BJ (cell line): Measurements from ENCODE around the gene ACSF2. TPM values are rescaled to one million over a fixed set of nuclear protein-coding genes. Genes with fewer than 3 reads are reported as not detected.
A peak's percentile ranks its signal among the peaks of the same experiment; 100 is the strongest.

Experiments
- CTCF ChIA-PET: fragments of 350-600 bp; formaldehyde crosslinking; extraction: SDS; loops from one replicate; lab custom pipeline; 2021; ENCODE audit warnings: antibody characterized with exemption, inconsistent platforms; lab: Yijun Ruan, JAX
- POLR2A ChIA-PET: fragments of 300-600 bp; sonication (Branson Sonifier 250); formaldehyde crosslinking; extraction: SDS; loops from one replicate; lab custom pipeline; 2021; ENCODE audit warnings: antibody characterized with exemption; lab: Charles Lee
- DNase-seq: peaks from one replicate; pipeline ENCODE4 v3.0.0-alpha.2; 2011; ENCODE audit warnings: low read depth
- H3K27me3 ChIP-seq: 2 replicates; pipeline ENCODE4 v1.6.0; 2011; ENCODE audit warnings: low read length; ENCODE audit not compliant: control insufficient read depth, insufficient read depth
- H3K36me3 ChIP-seq: 2 replicates; pipeline ENCODE4 v1.5.1; 2011; ENCODE audit warnings: low read length; ENCODE audit not compliant: control insufficient read depth, insufficient read depth
- H3K4me3 ChIP-seq: 2 replicates; pipeline ENCODE4 v1.5.1; 2011; ENCODE audit warnings: low read depth, mild to moderate bottlenecking, control low read depth, low read length
- CTCF ChIP-seq: IDR thresholded peaks from 2 replicates; pipeline ENCODE4 v1.5.1; 2011; ENCODE audit warnings: low read depth, mild to moderate bottlenecking, control low read depth, inconsistent platforms, low read length, moderate library complexity; ENCODE audit not compliant: insufficient read depth
- polyA plus RNA-seq: library from polyadenylated mRNA; depleted of rRNA; stranded (reverse); fragments of >200 nt; gene quantifications from 2 replicates; pipeline ENCODE4 v1.2.3, GENCODE V29; 2011

Gene ACSF2
- polyA plus RNA-seq, 1 experiment, result 25.4 TPM

DNA sequence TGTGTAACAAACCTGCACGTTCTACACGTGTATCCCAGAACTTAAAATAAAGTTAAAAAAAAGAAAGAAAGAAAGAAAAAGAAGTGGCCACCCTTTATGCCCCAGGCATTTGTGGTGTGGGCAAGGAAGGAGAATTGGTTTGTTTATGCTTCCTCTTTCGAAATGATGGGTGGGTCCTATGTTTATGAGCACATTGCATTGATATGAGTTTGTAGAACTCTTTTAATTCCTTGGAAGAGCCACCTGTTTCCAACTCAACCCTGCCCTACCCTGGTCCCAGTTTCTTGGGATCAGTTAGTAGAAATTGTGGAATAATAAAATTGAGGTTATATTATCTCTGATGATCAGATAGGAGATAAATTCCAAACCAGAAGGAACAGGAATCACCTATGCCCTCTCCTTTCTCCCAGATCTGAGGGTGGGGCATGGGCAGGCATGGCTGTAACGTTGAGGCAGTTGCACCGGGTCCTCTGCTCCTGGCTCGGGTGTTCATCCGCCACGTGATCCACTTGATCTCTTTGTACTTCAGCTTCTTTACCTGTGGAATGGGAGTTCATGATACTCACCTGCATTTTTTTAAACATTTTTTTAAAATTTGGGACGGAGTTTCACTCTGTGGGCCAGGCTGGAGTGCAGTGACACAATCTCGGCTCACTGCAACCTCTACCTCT is 26.7 kb downstream of the ACSF2 start:
- POLR2A ChIA-PET, result no interaction called here
- Histone ChIP-seq H3K27me3 (no peaks in the 10 kb centered on the region), H3K4me3 (no peak overlapping the region), H3K36me3 (no peaks in the 10 kb centered on the region)
- CTCF ChIA-PET, result interaction anchor here (0.7 to 1.3 kb wide), 2 partner anchors 11 to 23 kb away, joined by 3 read pairs; no protein-coding TSS in a partner anchor
- DNase-seq, result peak; percentile 26
- no peak for TF ChIP-seq CTCF

GRCh38 chr17:50453901-50454300 is 27.9 kb downstream of the ACSF2 start:
- CTCF ChIA-PET, result interaction anchor here (0.7 to 1.3 kb wide), 4 partner anchors 14 to 25 kb away, joined by 3 to 4 read pairs (median 4); partner anchors contain the start of gene RSAD1
- no peak for TF ChIP-seq CTCF
- DNase-seq, result no peak
- H3K4me3 ChIP-seq, result no peak overlapping the region
- POLR2A ChIA-PET, result no interaction called here
- H3K36me3 ChIP-seq, result no peaks in the 10 kb centered on the region
- H3K27me3 ChIP-seq, result no peaks in the 10 kb centered on the region

DNA sequence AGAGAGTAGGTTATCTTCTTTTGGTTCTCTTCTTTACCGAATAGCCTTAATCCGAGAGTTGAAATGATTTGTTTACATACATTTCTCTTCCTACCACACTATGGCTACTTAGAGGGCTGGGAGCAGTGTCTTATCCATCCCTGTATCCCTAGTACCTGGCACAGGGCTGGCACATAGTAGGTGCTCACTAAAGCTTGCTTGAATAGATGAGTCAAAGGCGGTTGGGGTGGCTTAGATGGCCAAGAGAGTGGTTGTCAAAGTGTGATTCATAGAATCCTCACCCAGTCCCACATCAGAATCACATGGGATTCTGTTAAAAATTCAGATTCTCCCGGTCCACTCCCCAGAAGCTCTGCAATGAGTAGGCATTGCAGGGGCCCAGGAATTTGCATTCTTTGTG is 31.6 kb downstream of the ACSF2 start:
- H3K4me3 ChIP-seq, result no peak overlapping the region
- TF ChIP-seq CTCF, result no peak
- POLR2A ChIA-PET, result no interaction called here
- DNase-seq, result no peak
- CTCF ChIA-PET, result interaction anchor here (0.8 to 1.3 kb wide), 4 partner anchors 10 to 24 kb away, joined by 3 to 5 read pairs (median 4); no protein-coding TSS in a partner anchor
- H3K27me3 ChIP-seq, result no peaks in the 10 kb centered on the region
- H3K36me3 ChIP-seq, result no peaks in the 10 kb centered on the region; the same call in none of the 2 replicates

- ChIA-PET CTCF (interaction anchor here (0.9 to 1.2 kb wide), 2 partner anchors 21 to 23 kb away, joined by 3 to 5 read pairs; no protein-coding TSS in a partner anchor), POLR2A (interaction anchor here (0.6 kb wide), 1 partner anchor 13 kb away, joined by 4 read pairs; no protein-coding TSS in a partner anchor)
- H3K27me3 ChIP-seq, result no peaks in the 10 kb centered on the region
- H3K4me3 ChIP-seq, result no peak overlapping the region
- TF ChIP-seq CTCF, result no peak
- no peaks in the 10 kb centered on the region; the same call in none of the 2 replicates for H3K36me3 ChIP-seq
- DNase-seq, result no peak
Observed at GRCh38 chr17:50458270-50458669, 32.3 kb downstream of the ACSF2 start.
